PC-9 (cell line): ENCODE data around the gene SRL.

Source experiments
- CTCF ChIP-seq: fragments of 200-600 bp; sonication (generic); conservative IDR thresholded peaks from 2 replicates; pipeline ENCODE4 v1.6.1; 2017; ENCODE audit warnings: mixed run types, antibody characterized with exemption, mild to moderate bottlenecking, moderate library complexity
- EZH2 ChIP-seq: fragments of 200-600 bp; sonication (generic); IDR thresholded peaks from 2 replicates; pipeline ENCODE4 v1.8.0; 2017; ENCODE audit warnings: antibody characterized with exemption, low read depth

- TF ChIP-seq CTCF (no peak), EZH2 (no peak)
Observed at GRCh38 chr16:4214215-4214621, 27.7 kb downstream of the SRL start.
